SK-N-SH treated with all-trans-retinoic acid at 6 μM for 48 hours (cell line): ENCODE results near the gene C17orf107.

ENCODE experiments used
- ARNTL ChIP-seq: fragments of 450-650 bp; formaldehyde crosslinking; IDR thresholded peaks from 2 replicates; pipeline ENCODE4 v1.5.0; 2020; ENCODE audit warnings: low read depth, mild to moderate bottlenecking, moderate library complexity, borderline replicate concordance
- CSDC2 ChIP-seq: fragments of 250-450 bp; sonication (Bioruptor Pico); IDR thresholded peaks from 2 replicates; pipeline ENCODE4 v1.5.0; 2020; ENCODE audit warnings: mild to moderate bottlenecking, moderate library complexity
- ESRRG ChIP-seq: fragments of 250-450 bp; sonication (Bioruptor Pico); IDR thresholded peaks from 2 replicates; pipeline ENCODE4 v1.6.1; 2021; ENCODE audit warnings: mild to moderate bottlenecking
- GLIS3 ChIP-seq: fragments of 250-450 bp; sonication (Bioruptor Pico); IDR thresholded peaks from 2 replicates; pipeline ENCODE4 v1.5.0; 2020; ENCODE audit warnings: mild to moderate bottlenecking, moderate library complexity

DNA sequence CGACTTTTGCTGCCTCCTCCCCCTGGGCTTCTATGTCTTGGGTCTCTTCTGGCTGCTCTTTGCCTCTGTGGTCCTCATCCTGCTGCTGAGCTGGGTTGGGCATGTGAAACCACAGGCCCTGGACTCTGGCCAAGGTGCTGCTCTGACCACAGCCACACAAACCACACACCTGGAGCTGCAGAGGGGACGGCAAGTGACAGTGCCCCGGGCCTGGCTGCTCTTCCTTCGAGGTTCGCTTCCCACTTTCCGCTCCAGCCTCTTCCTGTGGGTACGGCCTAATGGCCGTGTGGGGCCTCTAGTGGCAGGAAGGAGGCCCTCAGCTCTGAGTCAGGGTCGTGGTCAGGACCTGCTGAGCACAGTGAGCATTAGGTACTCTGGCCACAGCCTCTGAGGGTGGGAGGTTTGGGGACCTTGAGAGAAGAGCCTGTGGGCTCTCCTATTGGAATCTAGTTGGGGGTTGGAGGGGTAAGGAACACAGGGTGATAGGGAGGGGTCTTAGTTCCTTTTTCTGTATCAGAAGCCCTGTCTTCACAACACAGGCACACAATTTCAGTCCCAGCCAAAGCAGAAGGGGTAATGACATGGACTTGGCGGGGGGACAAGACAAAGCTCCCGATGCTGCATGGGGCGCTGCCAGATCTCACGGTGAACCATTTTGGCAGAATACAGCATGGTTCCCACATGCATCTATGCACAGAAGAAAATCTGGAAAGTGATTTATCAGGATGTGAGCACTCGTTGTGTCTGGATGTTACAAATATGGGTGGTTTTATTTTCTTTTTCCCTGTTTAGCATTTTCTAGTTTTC, 35.0 kb downstream of the C17orf107 start:
- TF ChIP-seq ARNTL (no peak), CSDC2 (CRISPR knock-in tag) (no peak), ESRRG (CRISPR knock-in tag) (no peak), GLIS3 (no peak)
